ENCODE measurements around the gene UTS2B. TPM values are rescaled to one million over a fixed set of nuclear protein-coding genes. Genes with fewer than 3 reads are reported as not detected.

UTS2B gene
- total and polyA plus RNA-seq, 2 of the 13 experiments (the other 11 are each of a cell fraction or from before 2014, with no cell fraction given) = 0.03 to 0.46 TPM

DNA sequence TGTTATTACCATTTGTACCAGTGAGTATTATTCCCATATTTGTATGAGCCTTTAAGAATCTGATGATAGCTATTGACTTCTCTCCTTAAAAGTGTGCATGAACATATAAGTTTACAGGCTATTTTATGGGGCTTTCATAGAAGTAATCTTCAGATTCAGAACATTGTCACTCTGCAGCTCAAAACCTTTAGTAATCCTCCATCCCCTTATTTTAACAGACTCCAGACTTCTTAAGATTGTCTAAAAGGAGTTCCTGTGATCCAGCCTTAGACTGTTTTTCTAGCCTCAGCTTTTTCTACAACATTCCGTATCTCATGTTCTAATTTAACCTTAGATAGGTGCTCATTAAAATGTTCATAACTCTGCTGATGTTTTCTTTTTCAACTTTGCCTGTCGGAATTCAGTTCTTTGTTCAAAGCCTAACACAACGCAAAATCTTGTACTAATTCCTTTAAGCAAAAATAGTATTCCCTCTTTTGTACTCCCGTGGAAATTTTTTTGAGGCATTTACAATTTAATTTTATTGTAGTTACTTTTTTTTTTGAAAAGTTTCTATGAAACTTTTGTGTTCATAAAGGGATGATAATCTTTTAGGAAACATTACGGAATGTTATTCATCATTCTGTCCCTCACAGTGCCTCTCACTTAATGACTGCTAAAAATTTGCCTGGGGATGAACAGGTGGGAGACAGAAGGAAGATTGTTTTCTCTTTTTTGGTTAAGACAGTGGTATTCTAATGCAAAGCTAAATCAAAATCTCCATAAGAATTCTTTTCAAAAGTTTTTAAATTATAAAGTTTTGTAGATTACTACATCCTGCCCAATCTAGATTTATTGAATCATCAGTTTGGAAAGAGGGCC lies 38.7 kb upstream of the UTS2B start:
- no peak overlapping the region for H3K4me2 ChIP-seq (ENCODE audit: low read depth, low read length)
- no peak for ATAC-seq
- 97% methylated on average over 5 of the region's 5 CpGs for WGBS (ENCODE audit: low lambda C conversion rate)
- POLR2A ChIA-PET = no interaction called here
- no peak overlapping the region for H3K9ac ChIP-seq (ENCODE audit: insufficient read depth, low read depth, low read length)
- no peaks in the 10 kb centered on the region for H4K20me1 ChIP-seq (ENCODE audit: insufficient read depth, low read length)
- CTCF ChIA-PET (ENCODE audit: low intra/inter-chr PET ratio, low total read pairs) = no interaction called here
- FAIRE-seq = no peak
- intact Hi-C loops (cut with micrococcal nuclease; ENCODE audit: unreplicated experiment) (no loop called here), in situ Hi-C loops (cut with HindIII; ENCODE audit: extremely low pct_ligation_motif_present, low pct_unique_long_range_greater_than_20kb) (no loop called here)
- no peak overlapping the region for H3K27ac ChIP-seq (ENCODE audit: extremely low read length, insufficient read depth, low read length)
- H3K27me3 ChIP-seq (ENCODE audit: control insufficient read depth in 1 of 2, insufficient read depth in 2 of 2, low read length in 2 of 2) = no peaks in the 10 kb centered on the region
- no peaks in the 10 kb centered on the region for H3K9me3 ChIP-seq (ENCODE audit: low read length)
- DNase-seq (ENCODE audit: low spot score) = no peak
- no peaks in the 10 kb centered on the region for H3K79me2 ChIP-seq (ENCODE audit: insufficient read depth, low read length)
- no TSS peak for BruUV-seq (replicated peaks)
- no peaks in the 10 kb centered on the region for H3K4me1 ChIP-seq (ENCODE audit: insufficient read depth, low read length)
- H2AFZ ChIP-seq (ENCODE audit: low read length) = no peak overlapping the region
- no peak overlapping the region for H3K4me3 ChIP-seq (replicated peaks in 1 of 3; ENCODE audit: insufficient read depth in 1 of 3, low read depth in 2 of 3, low read length in 3 of 3)
- H3K36me3 ChIP-seq (replicated peaks in 1 of 2; ENCODE audit: control insufficient read depth in 1 of 2, insufficient read depth in 2 of 2, low read length in 2 of 2) = peaks cover 2 to 42% of the 10 kb centered on the region in 2 experiments; a peak in 4 of 5 replicates
- TF ChIP-seq ZNF232 (CRISPR knock-in tag; IDR thresholded peaks at IDR 0.05; ENCODE audit: borderline replicate concordance) (no peak), ZSCAN30 (CRISPR knock-in tag; IDR thresholded peaks at IDR 0.05) (no peak), KLF15 (CRISPR knock-in tag; IDR thresholded peaks at IDR 0.05; ENCODE audit: borderline replicate concordance) (no peak), MIER2 (CRISPR knock-in tag; IDR thresholded peaks at IDR 0.05) (no peak), NFIB (CRISPR knock-in tag; IDR thresholded peaks at IDR 0.05; ENCODE audit: borderline replicate concordance) (no peak), RELA (CRISPR knock-in tag; IDR thresholded peaks at IDR 0.05) (no peak)
- TF ChIP-seq, protein P1, sequence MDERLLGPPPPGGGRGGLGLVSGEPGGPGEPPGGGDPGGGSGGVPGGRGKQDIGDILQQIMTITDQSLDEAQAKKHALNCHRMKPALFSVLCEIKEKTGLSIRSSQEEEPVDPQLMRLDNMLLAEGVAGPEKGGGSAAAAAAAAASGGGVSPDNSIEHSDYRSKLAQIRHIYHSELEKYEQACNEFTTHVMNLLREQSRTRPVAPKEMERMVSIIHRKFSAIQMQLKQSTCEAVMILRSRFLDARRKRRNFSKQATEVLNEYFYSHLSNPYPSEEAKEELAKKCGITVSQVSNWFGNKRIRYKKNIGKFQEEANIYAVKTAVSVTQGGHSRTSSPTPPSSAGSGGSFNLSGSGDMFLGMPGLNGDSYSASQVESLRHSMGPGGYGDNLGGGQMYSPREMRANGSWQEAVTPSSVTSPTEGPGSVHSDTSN (CRISPR knock-in tag; IDR thresholded peaks at IDR 0.05) = no peak
- TF ChIP-seq, protein P2, sequence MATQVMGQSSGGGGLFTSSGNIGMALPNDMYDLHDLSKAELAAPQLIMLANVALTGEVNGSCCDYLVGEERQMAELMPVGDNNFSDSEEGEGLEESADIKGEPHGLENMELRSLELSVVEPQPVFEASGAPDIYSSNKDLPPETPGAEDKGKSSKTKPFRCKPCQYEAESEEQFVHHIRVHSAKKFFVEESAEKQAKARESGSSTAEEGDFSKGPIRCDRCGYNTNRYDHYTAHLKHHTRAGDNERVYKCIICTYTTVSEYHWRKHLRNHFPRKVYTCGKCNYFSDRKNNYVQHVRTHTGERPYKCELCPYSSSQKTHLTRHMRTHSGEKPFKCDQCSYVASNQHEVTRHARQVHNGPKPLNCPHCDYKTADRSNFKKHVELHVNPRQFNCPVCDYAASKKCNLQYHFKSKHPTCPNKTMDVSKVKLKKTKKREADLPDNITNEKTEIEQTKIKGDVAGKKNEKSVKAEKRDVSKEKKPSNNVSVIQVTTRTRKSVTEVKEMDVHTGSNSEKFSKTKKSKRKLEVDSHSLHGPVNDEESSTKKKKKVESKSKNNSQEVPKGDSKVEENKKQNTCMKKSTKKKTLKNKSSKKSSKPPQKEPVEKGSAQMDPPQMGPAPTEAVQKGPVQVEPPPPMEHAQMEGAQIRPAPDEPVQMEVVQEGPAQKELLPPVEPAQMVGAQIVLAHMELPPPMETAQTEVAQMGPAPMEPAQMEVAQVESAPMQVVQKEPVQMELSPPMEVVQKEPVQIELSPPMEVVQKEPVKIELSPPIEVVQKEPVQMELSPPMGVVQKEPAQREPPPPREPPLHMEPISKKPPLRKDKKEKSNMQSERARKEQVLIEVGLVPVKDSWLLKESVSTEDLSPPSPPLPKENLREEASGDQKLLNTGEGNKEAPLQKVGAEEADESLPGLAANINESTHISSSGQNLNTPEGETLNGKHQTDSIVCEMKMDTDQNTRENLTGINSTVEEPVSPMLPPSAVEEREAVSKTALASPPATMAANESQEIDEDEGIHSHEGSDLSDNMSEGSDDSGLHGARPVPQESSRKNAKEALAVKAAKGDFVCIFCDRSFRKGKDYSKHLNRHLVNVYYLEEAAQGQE (IDR thresholded peaks at IDR 0.05; ENCODE audit: borderline replicate concordance in 1 of 2, low read depth in 1 of 2, low read length in 2 of 2) = no peak
- TF ChIP-seq, protein P3, sequence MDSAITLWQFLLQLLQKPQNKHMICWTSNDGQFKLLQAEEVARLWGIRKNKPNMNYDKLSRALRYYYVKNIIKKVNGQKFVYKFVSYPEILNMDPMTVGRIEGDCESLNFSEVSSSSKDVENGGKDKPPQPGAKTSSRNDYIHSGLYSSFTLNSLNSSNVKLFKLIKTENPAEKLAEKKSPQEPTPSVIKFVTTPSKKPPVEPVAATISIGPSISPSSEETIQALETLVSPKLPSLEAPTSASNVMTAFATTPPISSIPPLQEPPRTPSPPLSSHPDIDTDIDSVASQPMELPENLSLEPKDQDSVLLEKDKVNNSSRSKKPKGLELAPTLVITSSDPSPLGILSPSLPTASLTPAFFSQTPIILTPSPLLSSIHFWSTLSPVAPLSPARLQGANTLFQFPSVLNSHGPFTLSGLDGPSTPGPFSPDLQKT (CRISPR knock-in tag; IDR thresholded peaks at IDR 0.05; ENCODE audit: borderline replicate concordance) = no peak
- TF ChIP-seq, protein P4, sequence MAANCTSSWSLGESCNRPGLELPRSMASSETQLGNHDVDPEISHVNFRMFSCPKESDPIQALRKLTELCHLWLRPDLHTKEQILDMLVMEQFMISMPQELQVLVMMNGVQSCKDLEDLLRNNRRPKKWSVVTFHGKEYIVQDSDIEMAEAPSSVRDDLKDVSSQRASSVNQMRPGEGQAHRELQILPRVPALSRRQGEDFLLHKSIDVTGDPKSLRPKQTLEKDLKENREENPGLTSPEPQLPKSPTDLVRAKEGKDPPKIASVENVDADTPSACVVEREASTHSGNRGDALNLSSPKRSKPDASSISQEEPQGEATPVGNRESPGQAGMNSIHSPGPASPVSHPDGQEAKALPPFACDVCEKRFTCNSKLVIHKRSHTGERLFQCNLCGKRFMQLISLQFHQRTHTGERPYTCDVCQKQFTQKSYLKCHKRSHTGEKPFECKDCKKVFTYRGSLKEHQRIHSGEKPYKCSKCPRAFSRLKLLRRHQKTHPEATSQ (CRISPR knock-in tag; IDR thresholded peaks at IDR 0.05; ENCODE audit: borderline replicate concordance) = no peak
